Measurements from ENCODE around the gene GNAS. TPM values are rescaled to one million over a fixed set of nuclear protein-coding genes. Genes with fewer than 3 reads are reported as not detected.
A peak's percentile ranks its signal among the peaks of the same experiment; 100 is the strongest.

The GNAS gene
- total RNA-seq, 2 donors from 2014 or later: 462 to 623 TPM

- WGBS, 2 donors: 31 to 40% methylated on average over 4 of the region's 4 CpGs
- ATAC-seq (no peak), DNase-seq (no peak)
- intact Hi-C loops (cut with DNase I): no loop called here
- TF ChIP-seq POLR2A (IDR thresholded peaks at IDR 0.05) (no peak), CTCF (IDR thresholded peaks at IDR 0.05) (no peak)
- Histone ChIP-seq H3K27ac (peak overlapping the region in 3 of 4 donors; percentile 48 to 84 (median 79)), H3K4me3 (no peak overlapping the region), H3K36me3 (replicated peaks in 1 of 2; ENCODE audit: insufficient read depth in 1 of 2, low read depth in 2 of 2) (peaks cover 41 to 47% of the 10 kb centered on the region in 2 donors), H3K27me3 (no peaks in the 10 kb centered on the region), H3K9me3 (no peaks in the 10 kb centered on the region), H3K4me1 (peaks cover 35% of the 10 kb centered on the region)
Observed at GRCh38 chr20:58908221-58908620, 55.7 kb downstream of the GNAS start.

- H3K27me3 ChIP-seq: no peaks in the 10 kb centered on the region
- 61 to 63% methylated on average over 9 of the region's 9 CpGs for WGBS, 2 donors
- intact Hi-C loops (cut with DNase I): no loop called here
- DNase-seq: no peak
- no peaks in the 10 kb centered on the region for H3K9me3 ChIP-seq
- peak overlapping the region in 1 of 4 donors; percentile 84 for H3K27ac ChIP-seq
- no peak overlapping the region for H3K4me3 ChIP-seq
- H3K4me1 ChIP-seq: peaks cover 35% of the 10 kb centered on the region
- TF ChIP-seq CTCF (IDR thresholded peaks at IDR 0.05) (no peak), POLR2A (IDR thresholded peaks at IDR 0.05) (no peak)
- H3K36me3 ChIP-seq (replicated peaks in 1 of 2; ENCODE audit: insufficient read depth in 1 of 2, low read depth in 2 of 2): peaks cover 41 to 43% of the 10 kb centered on the region in 2 donors
- no peak for ATAC-seq
Observed at GRCh38 chr20:58908941-58909340, 56.4 kb downstream of the GNAS start.

- no peaks in the 10 kb centered on the region for H3K27me3 ChIP-seq
- peaks cover 35% of the 10 kb centered on the region for H3K4me1 ChIP-seq
- TF ChIP-seq CTCF (IDR thresholded peaks at IDR 0.05) (no peak), POLR2A (IDR thresholded peaks at IDR 0.05) (no peak)
- no peak for ATAC-seq
- intact Hi-C loops (cut with DNase I): no loop called here
- 93 to 97% methylated on average over 15 of the region's 15 CpGs for WGBS, 2 donors
- no peak for DNase-seq
- peaks cover 40% of the 10 kb centered on the region in 2 donors for H3K36me3 ChIP-seq (replicated peaks in 1 of 2; ENCODE audit: insufficient read depth in 1 of 2, low read depth in 2 of 2)
- H3K9me3 ChIP-seq: no peaks in the 10 kb centered on the region
- no peak overlapping the region for H3K27ac ChIP-seq
- no peak overlapping the region for H3K4me3 ChIP-seq
Observed at GRCh38 chr20:58909585-58909984, 57.1 kb downstream of the GNAS start.

GRCh38 chr20:58910473-58910872 lies 58.0 kb downstream of the GNAS start:
- no peak overlapping the region for H3K4me3 ChIP-seq
- H3K27ac ChIP-seq: no peak overlapping the region
- TF ChIP-seq CTCF (IDR thresholded peaks at IDR 0.05) (no peak), POLR2A (IDR thresholded peaks at IDR 0.05) (no peak)
- H3K4me1 ChIP-seq: peaks cover 35% of the 10 kb centered on the region
- ATAC-seq (no peak), DNase-seq (no peak)
- peaks cover 31 to 32% of the 10 kb centered on the region in 2 donors for H3K36me3 ChIP-seq (replicated peaks in 1 of 2; ENCODE audit: insufficient read depth in 1 of 2, low read depth in 2 of 2)
- H3K9me3 ChIP-seq: no peaks in the 10 kb centered on the region
- intact Hi-C loops (cut with DNase I): loop anchor here (10.0 kb wide), 1 partner anchor 64 kb away; no protein-coding TSS in a partner anchor
- WGBS, 2 donors: 93 to 95% methylated on average over 14 of the region's 14 CpGs
- no peaks in the 10 kb centered on the region for H3K27me3 ChIP-seq

- no peak for TF ChIP-seq CTCF (IDR thresholded peaks at IDR 0.05)
- no peak for TF ChIP-seq POLR2A (IDR thresholded peaks at IDR 0.05)
- no peak for DNase-seq
- Histone ChIP-seq H3K4me3 (no peak overlapping the region), H3K36me3 (replicated peaks in 1 of 2; ENCODE audit: insufficient read depth in 1 of 2, low read depth in 2 of 2) (peaks cover 24% of the 10 kb centered on the region in 2 donors), H3K9me3 (no peaks in the 10 kb centered on the region), H3K4me1 (peaks cover 31% of the 10 kb centered on the region), H3K27ac (no peak overlapping the region), H3K27me3 (no peaks in the 10 kb centered on the region)
- 90 to 92% methylated on average over 2 of the region's 2 CpGs for WGBS, 2 donors
- ATAC-seq: no peak
- intact Hi-C loops (cut with DNase I): loop anchor here (10.0 kb wide), 1 partner anchor 63 kb away; no protein-coding TSS in a partner anchor
Observed at GRCh38 chr20:58911309-58911708, 58.8 kb downstream of the GNAS start.
